Measurements from ENCODE around the gene PPP1R15B.
"Not testable (repeated sequence)": the region's sequence is repeated elsewhere in the genome, so short reads cannot be mapped to it uniquely, and the experiment has no call there.

PPP1R15B gene

DNA sequence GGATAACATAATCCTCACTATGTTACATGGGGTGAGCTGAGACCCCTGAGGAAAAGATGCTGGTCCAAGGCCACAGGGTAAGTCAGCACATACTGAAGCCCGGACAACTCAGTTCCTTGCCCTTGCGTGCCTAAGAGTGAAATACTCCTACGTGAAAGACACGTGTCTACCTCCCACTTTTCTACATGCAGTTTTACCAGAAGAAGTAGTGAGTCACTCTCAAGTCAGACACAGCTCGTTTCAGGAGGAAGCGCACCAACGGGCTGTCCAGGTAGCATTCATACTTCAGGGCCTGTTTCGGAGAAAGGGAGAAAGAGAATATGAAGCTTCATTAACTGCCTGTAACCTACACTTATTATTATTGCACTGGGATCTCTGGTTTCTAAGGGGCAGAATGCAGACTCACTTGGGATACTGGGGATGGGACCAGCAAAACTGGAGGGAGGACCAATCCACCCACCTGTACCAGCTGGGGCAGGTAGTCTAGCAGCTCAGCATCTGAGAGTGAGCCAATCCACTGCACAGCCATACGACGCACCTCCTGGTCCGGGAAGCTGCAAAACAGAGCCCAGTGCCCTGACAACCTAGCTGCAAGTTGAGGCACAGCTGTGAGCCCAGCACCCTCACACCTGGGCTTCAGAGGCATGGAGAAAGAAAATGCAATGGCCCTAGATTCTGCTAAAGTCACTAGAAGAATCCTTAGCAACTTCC lies 32.4 kb upstream of the PPP1R15B start:
- DNase-seq (ENCODE audit: low read depth) = no peak

DNA sequence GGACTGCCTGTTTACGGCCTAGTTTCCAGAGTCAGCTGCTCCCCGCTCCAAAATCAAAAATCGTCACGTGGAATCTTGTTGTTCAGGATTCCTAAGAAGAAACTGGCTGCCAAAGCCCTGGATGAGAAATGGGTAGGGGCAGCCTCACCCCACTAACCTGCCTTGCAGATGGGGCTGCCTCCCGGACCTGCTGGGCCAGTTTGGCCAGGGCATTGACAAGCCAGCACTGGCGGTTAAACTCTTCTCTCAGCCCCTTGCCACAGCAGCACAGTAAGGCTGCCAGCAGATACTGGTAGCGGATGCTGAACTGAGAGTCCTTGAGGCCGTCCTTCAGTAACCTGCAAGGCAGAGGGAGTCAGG lies 31.6 kb upstream of the PPP1R15B start:
- no peak for DNase-seq (ENCODE audit: low read depth)

DNA sequence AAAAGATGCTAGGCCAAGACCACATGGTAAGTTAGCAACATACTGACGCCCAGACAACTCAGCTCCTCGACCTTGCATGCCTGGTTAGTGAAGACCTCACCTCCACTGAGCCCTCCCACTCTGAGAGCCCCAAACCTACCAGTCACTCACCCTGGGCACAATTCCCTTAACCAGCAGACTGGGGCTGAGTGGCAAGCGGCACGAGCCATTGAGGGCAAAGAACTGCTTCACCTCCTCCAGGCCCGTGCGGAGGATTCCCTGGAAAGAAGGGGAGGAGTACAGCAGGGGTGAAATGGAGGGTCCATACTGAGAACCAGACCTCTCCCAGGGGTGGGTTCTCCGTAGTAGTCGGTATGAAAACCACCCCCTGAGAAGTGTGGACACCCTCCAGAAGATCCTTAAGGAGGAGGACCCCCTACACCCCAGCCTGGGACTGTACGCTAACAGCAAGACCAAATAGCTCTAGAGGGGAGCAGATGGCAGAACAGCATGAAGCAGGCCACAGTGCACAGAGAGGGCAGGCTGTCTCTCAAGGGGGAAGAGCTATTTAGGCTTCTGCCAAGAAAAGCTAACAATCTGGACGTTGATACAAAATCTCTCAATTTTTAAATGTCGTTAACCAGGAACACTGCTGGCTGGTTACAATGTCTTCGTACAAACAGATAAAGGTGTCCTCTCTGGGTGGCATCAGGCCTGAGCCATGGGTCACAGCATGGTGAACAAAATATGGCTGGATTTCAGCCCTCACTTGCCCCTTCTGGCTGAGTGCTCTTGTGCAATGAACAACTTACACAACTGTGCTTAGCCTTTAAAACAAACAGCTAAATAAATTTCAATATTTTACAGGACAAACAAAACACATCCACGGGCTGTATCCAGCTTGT lies 31.0 kb upstream of the PPP1R15B start:
- no peak for DNase-seq (ENCODE audit: low read depth)

DNA sequence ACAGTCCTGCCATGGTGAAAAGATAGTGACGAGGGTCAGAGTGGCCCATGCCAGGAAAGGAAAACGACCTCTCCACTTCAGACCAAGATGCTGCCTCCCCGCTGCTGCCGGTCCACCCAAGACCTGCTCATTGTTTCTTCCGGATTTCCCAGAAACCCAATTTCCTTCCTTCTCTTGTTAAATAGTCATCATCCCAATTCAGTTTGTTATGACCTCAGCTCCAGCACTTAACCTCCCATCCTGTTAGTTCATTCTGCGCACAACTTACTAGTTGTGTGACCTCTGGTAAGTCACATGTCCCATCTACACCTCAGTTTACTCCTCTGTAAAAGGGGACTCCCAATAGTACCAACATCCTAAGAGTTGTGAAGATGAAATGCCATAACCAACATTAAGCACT lies 29.9 kb upstream of the PPP1R15B start:
- DNase-seq (ENCODE audit: low read depth) = no peak

DNA sequence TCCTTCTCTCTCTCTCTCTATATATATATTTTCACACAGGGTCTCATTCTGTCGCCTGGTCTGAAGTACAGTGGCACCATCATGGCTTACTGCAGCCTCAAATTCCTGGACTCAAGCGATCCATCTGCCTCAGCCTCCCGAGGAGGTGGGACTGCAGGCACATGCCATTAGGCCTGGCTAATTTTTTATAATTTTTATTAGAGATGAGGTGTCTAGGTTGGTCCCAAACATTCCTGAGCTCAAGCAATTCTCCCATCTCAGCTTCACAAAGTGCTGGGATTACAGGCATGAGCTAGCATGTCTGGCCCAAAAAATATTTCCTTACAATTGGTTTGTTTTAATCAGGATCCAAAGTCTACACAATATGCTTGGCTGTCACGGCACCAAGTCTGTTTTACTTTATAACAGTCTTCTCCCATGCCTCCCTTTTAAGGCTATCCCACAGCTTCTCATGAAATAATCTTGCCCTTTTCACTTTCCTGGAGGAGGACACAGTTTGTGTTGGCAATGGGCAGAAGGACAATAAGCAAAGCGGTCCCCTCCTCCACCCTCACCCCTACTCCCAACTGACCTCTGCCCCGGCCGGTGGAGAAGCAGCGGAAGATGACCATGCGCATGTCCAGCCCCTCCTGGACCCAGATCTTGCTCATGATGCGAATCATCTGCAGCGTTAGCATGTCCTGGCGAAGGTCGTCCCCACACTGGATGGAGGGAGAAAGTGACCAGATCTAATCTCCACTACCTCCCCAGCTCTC lies 28.2 kb upstream of the PPP1R15B start:
- no peak for DNase-seq (ENCODE audit: low read depth)

DNA sequence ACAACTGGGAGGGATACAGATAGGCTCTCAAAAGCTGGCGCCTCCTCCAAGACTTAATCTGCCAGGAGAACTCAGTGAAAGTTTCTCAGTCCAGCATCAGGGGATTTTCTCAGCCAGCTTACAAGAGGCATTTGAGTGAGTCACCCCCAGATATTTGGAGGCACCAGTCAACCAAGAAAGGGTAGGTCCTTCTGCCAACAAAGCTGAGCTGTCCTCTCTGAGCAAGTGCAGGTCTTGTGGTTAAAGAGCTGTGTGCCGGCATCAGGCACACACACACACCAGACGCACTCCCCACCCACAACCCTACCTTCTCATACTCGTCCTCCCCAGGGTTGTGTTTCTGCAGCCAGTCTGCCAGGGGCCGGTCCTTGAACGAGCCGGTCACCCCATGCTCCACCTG lies 27.0 kb upstream of the PPP1R15B start:
- peak; percentile 100 for DNase-seq (ENCODE audit: low read depth)

DNA sequence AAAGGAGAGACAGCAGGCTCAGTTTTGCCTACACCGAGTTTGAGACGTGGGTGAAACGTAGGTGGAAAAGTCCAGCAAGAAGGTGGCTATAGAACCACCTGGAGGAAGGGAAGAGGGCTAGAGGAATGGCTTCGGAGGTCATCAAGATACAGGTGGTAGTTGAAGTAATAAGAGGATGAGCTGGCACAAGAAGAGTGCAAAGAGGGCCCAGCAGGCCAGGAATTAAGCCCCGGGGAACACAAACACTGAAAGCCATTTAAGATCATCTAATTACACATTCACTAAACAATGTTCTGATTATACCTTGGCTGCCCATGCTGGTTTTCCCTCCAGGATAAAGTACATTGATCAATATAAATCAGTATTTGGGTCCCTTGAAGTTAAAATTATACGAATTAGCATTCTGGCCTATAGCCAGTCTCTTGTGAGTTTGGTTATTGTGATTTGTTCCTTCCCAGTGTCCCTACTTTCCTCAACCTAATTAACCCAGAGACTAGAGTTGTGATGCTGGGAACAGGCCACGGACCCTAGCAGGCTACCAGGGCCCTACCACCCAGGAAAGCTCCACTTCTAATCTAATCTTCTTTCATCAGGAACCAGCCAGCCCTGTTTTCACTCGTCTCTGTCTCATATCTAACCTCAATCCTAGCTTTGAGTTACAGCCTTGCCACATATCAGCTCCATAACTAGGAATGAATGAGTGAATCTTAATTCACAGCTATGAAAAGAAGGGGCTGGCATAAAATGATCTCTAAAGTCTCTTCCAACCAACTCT lies 26.4 kb upstream of the PPP1R15B start:
- DNase-seq (ENCODE audit: low read depth) = no peak

DNA sequence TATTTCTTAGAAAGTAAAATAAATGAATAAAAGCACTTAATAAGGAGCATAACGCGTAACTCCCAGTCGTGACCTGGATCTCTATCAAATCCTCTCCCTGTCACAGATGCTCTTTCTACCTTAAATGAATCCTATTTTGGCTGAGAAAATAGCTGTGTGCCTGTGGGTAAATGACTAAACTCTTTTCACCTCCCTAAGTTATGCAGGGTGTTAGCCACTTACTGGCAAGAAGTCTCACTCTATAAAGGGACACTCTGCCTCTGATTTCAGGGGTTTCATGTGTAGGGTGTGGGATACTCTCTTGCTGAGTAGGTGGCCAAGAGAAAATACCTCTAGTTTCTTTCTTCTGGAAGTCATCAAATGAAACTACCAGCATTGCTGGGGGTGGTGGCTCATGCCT lies 24.3 kb upstream of the PPP1R15B start:
- DNase-seq (ENCODE audit: low read depth) = no peak

DNA sequence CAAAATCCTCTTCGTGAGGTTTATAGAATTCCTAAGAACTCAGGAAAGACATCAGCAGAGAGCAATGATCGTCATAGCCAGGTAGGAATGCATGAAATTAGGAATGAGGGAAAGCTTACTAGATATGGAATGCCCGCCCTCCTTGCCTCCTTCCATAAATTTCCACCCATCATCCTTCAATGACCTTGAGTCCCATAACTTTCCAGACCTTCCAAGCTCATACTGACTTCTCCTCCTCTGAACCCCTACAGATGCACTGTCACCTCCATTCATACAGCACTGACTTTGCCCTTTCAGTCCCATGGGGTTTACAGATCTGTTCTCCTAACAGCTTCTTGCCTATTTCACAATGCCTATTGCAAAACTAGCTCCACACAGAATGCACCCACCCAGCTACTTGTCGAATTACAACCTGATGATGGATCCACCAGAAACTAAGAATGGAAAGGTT lies 23.8 kb upstream of the PPP1R15B start:
- DNase-seq (ENCODE audit: low read depth) = peak; percentile 85

DNA sequence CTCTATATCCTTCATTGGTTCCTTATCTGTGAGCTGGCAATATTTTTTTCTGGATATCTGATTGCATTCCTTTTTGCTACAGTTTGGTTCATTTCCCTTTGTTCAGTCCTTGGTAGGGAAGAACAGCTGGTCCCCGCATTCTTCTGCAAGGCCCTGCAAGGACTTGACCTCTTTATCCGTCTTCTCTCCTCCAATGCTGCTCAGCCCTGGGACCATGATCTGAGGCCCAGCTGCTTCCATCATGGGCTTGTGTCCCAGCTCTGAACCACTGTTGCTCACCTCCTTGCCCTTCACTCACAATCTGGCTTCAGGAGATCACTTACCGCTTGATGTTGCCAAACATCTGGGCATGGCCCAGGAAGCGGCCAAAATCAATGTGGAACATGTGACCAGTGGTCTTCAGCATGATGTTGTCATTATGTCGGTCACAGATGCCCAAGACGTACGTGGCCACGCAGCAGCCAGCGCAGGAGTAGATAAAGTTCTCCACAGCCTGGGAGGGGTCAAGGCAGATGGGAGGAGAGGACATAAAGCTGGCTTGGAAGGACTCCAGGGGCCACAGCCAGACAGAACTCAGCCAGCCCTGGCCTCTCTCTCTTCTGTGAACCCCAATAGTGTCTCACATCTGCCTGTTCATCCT lies 22.6 kb upstream of the PPP1R15B start:
- no peak for DNase-seq (ENCODE audit: low read depth)

DNA sequence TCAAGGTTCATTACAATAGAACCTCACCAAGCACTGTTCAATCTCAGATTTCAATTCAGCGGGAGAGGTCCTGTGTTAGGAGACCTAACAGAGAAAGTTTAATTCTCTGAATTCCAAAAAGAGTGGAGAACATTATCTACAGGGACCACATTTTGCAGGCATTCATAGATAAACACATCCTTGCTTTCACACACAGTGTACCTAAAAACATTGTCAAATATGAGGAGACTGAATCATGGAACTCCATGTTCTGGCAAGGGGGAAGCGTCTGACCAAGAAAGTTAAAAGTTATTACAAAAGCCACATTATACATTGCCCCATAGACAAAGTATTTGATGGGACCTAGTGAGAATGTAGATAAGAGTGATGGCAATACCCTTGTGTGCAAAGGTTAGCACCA lies 21.1 kb upstream of the PPP1R15B start:
- no peak for DNase-seq (ENCODE audit: low read depth)

DNA sequence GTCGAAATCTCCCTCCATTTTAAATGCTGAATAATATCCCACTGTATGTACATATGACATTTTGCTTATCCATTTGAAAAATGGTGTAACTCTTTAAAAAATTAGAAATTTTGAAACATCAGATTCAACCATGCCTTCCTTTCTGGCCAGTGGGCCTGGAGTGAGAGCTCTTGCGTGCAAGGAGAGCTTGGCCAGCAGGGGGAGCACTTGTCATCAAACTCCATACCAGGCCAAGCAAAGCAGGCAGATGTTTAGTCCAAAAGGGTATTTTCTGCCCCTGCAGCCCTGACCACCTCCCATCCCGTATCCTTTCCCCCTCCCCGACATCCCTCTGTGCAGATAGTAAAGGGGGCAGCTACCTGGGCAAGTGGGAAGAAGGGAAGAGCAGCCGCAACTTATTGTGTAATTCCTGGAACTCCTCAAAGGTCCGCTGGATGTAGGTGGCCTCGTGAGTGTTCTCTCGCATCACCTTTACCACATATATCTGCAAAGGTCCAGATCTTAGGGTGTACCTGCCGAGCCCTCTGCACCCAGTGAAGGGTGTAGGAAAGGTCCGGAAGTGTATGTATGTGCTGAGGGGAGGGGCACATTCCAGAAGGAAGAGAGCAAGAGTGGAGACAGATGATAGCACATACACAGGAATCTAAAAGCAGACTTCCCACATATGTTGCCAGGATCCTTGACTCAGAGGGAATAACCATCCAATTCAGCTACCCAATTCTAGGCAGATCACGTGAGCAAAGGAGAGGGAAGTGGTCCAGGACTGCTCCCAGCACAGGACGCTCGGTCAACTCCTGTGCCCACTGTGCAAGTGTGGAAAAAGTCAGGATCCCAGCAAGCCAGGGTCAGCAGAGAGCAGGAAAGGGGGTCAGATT lies 19.9 kb upstream of the PPP1R15B start:
- DNase-seq (ENCODE audit: low read depth) = peak; percentile 81

DNA sequence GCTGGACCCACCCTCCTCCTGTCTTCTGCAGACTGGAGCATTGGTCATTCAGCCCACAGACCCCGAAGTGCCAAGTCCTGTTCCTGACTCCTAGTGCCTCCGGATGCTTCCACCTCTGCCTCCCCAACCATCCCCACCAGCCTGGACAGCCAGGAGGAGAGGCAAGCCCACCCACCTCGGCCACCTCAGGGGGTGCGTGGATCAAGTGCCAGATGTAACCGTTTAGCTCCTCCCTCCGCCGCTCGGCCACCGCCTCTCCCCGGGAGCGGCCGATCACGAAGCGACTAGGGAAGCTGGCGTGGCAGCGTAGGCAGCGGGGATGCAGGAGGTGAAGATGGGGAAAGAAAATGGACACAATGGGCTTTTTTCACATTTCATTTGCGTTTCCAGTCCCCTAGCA lies 18.1 kb upstream of the PPP1R15B start:
- DNase-seq (ENCODE audit: low read depth) = no peak

DNA sequence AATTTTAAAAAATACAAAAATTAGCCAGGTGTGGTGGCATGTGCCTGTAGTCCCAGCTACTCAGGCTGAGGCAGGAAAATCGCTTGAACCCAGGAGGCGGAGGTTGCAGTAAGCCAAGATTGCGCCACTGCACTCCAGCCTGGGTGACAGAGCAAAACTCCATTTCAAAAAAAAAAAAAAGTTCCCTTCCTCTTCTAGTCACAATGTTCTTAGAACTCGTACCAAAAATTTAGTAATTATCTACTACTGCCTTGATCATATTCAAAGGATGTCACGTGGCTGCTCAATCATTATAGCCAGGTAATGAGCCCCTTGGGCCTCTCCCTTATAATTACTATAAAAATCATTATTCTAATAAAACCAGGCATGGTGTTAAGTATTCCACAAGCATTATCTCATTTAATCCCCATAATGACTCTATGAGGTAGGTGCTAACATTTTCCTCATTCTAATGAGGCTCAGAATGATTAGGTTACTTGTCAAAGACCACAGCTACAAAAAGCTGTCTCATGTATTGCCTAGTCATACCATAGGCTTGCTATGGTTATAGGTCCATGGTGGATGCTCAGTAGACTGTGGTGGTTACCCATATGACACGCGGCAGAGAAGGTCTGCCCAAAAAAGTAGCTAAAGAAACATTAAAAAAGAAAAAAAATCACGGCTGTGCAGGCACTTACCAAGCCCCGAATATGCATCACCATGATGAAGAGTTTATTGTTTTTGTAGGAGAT lies 15.5 kb upstream of the PPP1R15B start:
- no peak for DNase-seq (ENCODE audit: low read depth)

DNA sequence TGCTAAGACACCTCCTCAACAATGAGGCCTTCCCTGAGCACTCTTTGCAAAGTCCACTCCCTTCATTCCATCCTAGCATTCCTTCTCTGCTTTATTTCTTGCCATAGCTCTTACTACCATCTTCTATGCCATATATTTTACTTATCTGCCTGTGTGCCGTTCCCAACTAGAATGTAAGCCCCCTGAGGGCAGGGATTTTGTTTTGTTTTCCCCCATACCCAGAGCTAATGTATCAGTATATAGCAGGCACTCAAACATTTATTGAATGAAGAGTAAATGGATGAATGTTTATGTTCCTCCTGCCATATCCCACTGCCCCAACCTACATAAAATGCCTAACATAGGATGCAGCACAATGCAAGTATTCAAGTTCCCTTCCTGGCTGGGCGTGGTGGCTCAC lies 14.9 kb upstream of the PPP1R15B start:
- no peak for DNase-seq (ENCODE audit: low read depth)

DNA sequence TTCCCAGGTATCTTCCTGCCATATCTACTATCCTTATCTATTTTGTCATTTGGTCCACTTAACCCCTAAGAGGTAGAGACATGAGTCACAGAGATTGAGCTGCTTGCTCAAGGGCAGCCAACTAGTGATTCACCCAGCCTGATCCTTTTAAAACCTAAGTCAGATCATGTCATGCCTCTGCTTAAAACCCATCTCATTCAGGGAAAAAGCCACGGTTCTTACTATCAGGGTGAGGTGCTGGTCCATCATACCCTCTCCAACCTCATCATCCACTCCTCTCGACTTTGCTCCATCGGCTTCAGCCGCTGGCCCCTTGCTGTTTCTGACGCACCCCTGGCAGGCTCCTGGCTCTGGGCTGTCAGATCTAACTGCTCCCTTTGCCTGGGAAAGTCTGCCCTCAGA lies 14.4 kb upstream of the PPP1R15B start:
- peak; percentile 90 for DNase-seq (ENCODE audit: low read depth)

DNA sequence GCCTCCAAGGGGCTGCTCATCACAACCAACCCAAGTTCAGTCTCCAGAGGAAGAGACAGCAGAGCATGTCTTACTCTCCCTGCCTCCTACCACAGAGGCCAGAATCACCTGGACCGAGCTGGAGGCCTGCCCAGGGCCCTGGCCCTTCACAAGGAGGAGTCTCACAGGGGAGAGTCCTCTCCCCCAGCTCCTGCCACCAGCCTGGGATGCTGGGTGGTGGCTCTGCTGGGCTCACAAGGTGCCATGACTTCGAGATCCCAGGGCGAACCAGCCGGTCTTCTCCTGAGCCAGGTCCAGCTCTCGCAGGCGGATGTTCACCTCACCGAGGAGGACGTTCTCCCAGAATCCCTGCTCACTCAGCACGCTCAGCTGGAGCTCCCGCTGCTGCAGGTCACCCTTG lies 13.0 kb upstream of the PPP1R15B start:
- DNase-seq (ENCODE audit: low read depth) = no peak

DNA sequence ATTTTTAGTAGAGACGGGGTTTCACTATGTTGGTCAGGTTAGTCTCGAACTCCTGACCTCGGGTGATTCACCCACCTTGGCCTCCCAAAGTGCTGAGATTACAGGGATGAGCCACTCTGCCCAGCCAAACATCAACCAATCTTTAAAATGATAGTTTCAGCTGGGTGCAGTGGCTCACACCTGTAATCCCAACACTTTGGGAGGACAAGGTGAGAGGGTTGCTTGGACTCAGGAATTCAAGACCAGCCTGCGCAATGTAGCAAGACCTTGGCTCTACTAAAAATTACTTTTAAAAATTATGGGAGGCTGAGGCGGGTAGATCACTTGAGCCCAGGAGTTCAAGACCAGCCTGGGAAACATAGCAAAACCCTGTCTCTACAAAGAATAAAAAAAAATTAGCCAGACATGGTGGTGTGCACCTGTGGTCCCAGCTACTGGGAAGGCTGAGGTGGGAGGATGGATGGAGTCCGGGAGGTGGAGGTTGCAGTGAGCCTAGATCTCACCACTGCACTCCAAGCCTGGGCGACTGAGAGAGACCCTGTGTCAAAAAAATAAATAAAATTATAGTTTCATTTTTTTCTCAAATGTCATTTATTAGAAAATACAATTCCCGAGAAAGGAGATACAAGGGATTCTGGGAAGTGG lies 10.6 kb upstream of the PPP1R15B start:
- DNase-seq (ENCODE audit: low read depth) = not testable (repeated sequence)

DNA sequence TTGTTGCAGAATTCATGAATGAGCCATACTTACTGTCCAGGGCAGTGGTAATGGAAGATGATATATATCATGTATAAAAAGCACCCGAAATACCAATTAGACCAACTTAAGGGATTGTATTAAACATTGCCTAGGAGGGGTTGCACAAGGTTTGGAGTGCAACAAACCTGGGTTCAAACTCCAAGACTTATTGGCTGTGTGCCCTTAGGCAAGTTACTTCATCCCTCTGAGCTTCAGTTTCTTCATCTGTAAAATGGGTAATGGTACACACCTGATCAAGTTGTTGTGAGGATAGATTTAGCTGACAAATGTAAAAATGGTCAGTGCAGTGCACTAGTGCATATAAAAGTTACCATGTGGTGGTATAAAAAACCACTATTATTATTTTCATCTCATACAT lies 9.8 kb upstream of the PPP1R15B start:
- no peak for DNase-seq (ENCODE audit: low read depth)

All from iris pigment epithelial cell (primary cell).